Suprapubic skin (tissue), 4 donors: ENCODE measurements around the gene GAGE12J.

ENCODE experiments used
- CTCF ChIP-seq, 2 donors: fragments of 200-600 bp in 1 of 2; fragments of 450-650 bp in 1 of 2; sonication (generic) in 1 of 2; IDR thresholded peaks; one replicate each; pipeline ENCODE4 v1.5.1; 2016 to 2019; ENCODE audit warnings: antibody characterized with exemption in 2 of 2, mild to moderate bottlenecking in 1 of 2, moderate library complexity in 1 of 2
- POLR2A ChIP-seq, 2 donors: fragments of 450-650 bp; IDR thresholded peaks; one replicate each; pipeline ENCODE4 v1.6.1; 2017; ENCODE audit warnings: antibody characterized with exemption in 2 of 2, mild to moderate bottlenecking in 2 of 2, moderate library complexity in 2 of 2
- POLR2AphosphoS5 ChIP-seq, 3 donors: sonication (generic); formaldehyde crosslinking; IDR thresholded peaks; one replicate each; pipeline ENCODE4 v1.6.1; 2017; ENCODE audit warnings: antibody characterized with exemption in 3 of 3

GRCh38 chrX:49308604-49309269, 13.1 kb upstream of the GAGE12J start:
- no peak for TF ChIP-seq CTCF (IDR thresholded peaks at IDR 0.05)
- TF ChIP-seq POLR2AphosphoS5 (IDR thresholded peaks at IDR 0.05) = no peak
- no peak for TF ChIP-seq POLR2A (IDR thresholded peaks at IDR 0.05)
